NB4 (cell line): ENCODE measurements around the gene RASSF3.

Source experiments
- POLR2A ChIP-seq: IDR thresholded peaks from 2 replicates; pipeline ENCODE4 v1.6.1; 2011; ENCODE audit warnings: mild to moderate bottlenecking; ENCODE audit not compliant: insufficient read length; ENCODE audit errors: extremely low read depth
- TF ChIP-seq, protein P1 (sequence below): IDR thresholded peaks from one replicate; pipeline ENCODE4 v1.5.1; 2012; ENCODE audit warnings: low read depth, low read length
- TF ChIP-seq, protein P2 (sequence below): IDR thresholded peaks from 2 replicates; pipeline ENCODE4 v1.6.1; 2011; ENCODE audit warnings: low read depth, low read length

DNA sequence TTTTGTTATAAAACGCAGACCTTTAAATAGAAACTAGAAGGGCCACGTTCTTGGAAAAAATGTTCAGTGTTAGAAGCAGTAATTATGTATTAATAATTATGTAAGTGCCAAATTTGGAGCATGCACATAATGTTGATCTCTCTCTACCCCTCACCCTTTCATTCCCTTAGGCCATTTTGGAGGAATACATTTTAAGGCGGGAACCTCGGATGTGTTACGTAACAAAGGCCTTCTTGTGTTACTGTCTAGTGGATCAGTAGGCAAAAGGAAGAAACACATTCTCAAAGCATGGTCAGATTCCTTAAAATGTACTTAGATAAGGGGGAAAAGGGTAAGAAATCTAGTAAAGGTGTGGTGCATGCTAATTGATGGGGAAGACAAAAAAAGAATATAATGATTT, 52.7 kb downstream of the RASSF3 start:
- no peak for TF ChIP-seq POLR2A
- TF ChIP-seq, protein P1, sequence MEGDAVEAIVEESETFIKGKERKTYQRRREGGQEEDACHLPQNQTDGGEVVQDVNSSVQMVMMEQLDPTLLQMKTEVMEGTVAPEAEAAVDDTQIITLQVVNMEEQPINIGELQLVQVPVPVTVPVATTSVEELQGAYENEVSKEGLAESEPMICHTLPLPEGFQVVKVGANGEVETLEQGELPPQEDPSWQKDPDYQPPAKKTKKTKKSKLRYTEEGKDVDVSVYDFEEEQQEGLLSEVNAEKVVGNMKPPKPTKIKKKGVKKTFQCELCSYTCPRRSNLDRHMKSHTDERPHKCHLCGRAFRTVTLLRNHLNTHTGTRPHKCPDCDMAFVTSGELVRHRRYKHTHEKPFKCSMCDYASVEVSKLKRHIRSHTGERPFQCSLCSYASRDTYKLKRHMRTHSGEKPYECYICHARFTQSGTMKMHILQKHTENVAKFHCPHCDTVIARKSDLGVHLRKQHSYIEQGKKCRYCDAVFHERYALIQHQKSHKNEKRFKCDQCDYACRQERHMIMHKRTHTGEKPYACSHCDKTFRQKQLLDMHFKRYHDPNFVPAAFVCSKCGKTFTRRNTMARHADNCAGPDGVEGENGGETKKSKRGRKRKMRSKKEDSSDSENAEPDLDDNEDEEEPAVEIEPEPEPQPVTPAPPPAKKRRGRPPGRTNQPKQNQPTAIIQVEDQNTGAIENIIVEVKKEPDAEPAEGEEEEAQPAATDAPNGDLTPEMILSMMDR, result no peak
- TF ChIP-seq, protein P2, sequence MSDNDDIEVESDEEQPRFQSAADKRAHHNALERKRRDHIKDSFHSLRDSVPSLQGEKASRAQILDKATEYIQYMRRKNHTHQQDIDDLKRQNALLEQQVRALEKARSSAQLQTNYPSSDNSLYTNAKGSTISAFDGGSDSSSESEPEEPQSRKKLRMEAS, result no peak
